ENCODE results near the gene TMEM51. TPM values are rescaled to one million over a fixed set of nuclear protein-coding genes. Genes with fewer than 3 reads are reported as not detected.

Gene TMEM51
- total RNA-seq, 4 donors from 2014 or later, result 6.4 to 12.2 (median 10.6) TPM

GRCh38 chr1:15115542-15116330 lies 37.8 kb upstream of the TMEM51 start:
- TF ChIP-seq EP300 (IDR thresholded peaks at IDR 0.05), result no peak
- no peaks in the 10 kb centered on the region for H3K9me3 ChIP-seq
- DNase-seq (ENCODE audit: low spot score in 2 of 2), result no peak
- no peaks in the 10 kb centered on the region for H3K36me3 ChIP-seq
- H3K4me3 ChIP-seq, result no peak overlapping the region
- no peak overlapping the region for H3K27ac ChIP-seq
- WGBS, result 95% methylated on average over 15 of the region's 15 CpGs
- peaks cover 2% of the 10 kb centered on the region for H3K4me1 ChIP-seq
- H3K27me3 ChIP-seq, result no peaks in the 10 kb centered on the region

- DNase-seq (ENCODE audit: low spot score in 2 of 2), result no peak
- Histone ChIP-seq H3K27ac (no peak overlapping the region), H3K36me3 (no peaks in the 10 kb centered on the region), H3K9me3 (no peaks in the 10 kb centered on the region), H3K27me3 (no peaks in the 10 kb centered on the region), H3K4me1 (peaks cover 2% of the 10 kb centered on the region), H3K4me3 (no peak overlapping the region)
- WGBS, result 49% methylated on average over 4 of the region's 5 CpGs
- no peak for TF ChIP-seq POLR2A (IDR thresholded peaks at IDR 0.05)
- TF ChIP-seq CTCF (IDR thresholded peaks at IDR 0.05), result no peak
- no peak for TF ChIP-seq EP300 (IDR thresholded peaks at IDR 0.05)
- no peak for TF ChIP-seq POLR2AphosphoS5 (IDR thresholded peaks at IDR 0.05)
Measured at GRCh38 chr1:15116966-15117365, 36.6 kb upstream of the TMEM51 start.

- Histone ChIP-seq H3K36me3 (no peaks in the 10 kb centered on the region), H3K27me3 (no peaks in the 10 kb centered on the region), H3K9me3 (no peaks in the 10 kb centered on the region), H3K4me3 (no peak overlapping the region), H3K27ac (no peak overlapping the region), H3K4me1 (peaks cover 2% of the 10 kb centered on the region)
- TF ChIP-seq POLR2AphosphoS5 (IDR thresholded peaks at IDR 0.05) (no peak), EP300 (IDR thresholded peaks at IDR 0.05) (no peak), CTCF (IDR thresholded peaks at IDR 0.05) (no peak), POLR2A (IDR thresholded peaks at IDR 0.05) (no peak)
- WGBS, result 85% methylated on average over 8 of the region's 8 CpGs
- no peak for DNase-seq (ENCODE audit: low spot score in 2 of 2)
Measured at GRCh38 chr1:15117671-15118325, 35.7 kb upstream of the TMEM51 start.

GRCh38 chr1:15118579-15118978 lies 35.0 kb upstream of the TMEM51 start:
- DNase-seq (ENCODE audit: low spot score in 2 of 2), result no peak
- peaks cover 2% of the 10 kb centered on the region for H3K4me1 ChIP-seq
- no peaks in the 10 kb centered on the region for H3K9me3 ChIP-seq
- no peaks in the 10 kb centered on the region for H3K27me3 ChIP-seq
- no peak overlapping the region for H3K4me3 ChIP-seq
- WGBS, result 89% methylated on average over 5 of the region's 8 CpGs
- no peak overlapping the region for H3K27ac ChIP-seq
- TF ChIP-seq POLR2A (IDR thresholded peaks at IDR 0.05) (no peak), EP300 (IDR thresholded peaks at IDR 0.05) (no peak), CTCF (IDR thresholded peaks at IDR 0.05) (no peak), POLR2AphosphoS5 (IDR thresholded peaks at IDR 0.05) (no peak)
- H3K36me3 ChIP-seq, result no peaks in the 10 kb centered on the region

- no peaks in the 10 kb centered on the region for H3K9me3 ChIP-seq
- H3K27ac ChIP-seq, result no peak overlapping the region
- H3K27me3 ChIP-seq, result no peaks in the 10 kb centered on the region
- H3K36me3 ChIP-seq, result no peaks in the 10 kb centered on the region
- H3K4me3 ChIP-seq, result no peak overlapping the region
- peaks cover 2% of the 10 kb centered on the region for H3K4me1 ChIP-seq
- TF ChIP-seq CTCF (IDR thresholded peaks at IDR 0.05), result no peak
- no peak for TF ChIP-seq POLR2AphosphoS5 (IDR thresholded peaks at IDR 0.05)
- TF ChIP-seq POLR2A (IDR thresholded peaks at IDR 0.05), result no peak
- no peak for TF ChIP-seq EP300 (IDR thresholded peaks at IDR 0.05)
- no peak for DNase-seq (ENCODE audit: low spot score in 2 of 2)
- WGBS, result 86% methylated on average over 13 of the region's 13 CpGs
Measured at GRCh38 chr1:15120251-15120945, 33.1 kb upstream of the TMEM51 start.
